ENCODE data around the gene TPK1.

DNA sequence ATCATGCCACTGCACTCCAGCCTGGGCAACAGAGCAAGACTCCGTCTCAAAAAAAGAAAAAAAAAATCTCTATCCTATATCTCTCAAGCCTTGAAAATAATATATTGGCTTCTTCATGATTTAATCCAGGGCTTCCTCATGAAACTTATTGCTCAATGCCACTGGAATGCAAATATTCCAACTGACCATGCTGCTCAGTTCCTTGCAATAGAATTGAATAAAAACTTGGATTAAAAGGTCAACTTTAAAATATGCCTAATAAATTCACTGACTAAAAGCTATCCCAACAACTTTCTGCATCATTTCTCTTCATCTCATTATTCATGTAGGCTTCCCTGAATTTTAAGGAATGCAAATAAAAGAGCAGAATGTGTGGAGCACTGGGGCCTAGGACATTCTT lies 390.3 kb downstream of the TPK1 start:
- no peak for TF ChIP-seq POLR2A (IDR thresholded peaks at IDR 0.05)
- TF ChIP-seq, protein P1, sequence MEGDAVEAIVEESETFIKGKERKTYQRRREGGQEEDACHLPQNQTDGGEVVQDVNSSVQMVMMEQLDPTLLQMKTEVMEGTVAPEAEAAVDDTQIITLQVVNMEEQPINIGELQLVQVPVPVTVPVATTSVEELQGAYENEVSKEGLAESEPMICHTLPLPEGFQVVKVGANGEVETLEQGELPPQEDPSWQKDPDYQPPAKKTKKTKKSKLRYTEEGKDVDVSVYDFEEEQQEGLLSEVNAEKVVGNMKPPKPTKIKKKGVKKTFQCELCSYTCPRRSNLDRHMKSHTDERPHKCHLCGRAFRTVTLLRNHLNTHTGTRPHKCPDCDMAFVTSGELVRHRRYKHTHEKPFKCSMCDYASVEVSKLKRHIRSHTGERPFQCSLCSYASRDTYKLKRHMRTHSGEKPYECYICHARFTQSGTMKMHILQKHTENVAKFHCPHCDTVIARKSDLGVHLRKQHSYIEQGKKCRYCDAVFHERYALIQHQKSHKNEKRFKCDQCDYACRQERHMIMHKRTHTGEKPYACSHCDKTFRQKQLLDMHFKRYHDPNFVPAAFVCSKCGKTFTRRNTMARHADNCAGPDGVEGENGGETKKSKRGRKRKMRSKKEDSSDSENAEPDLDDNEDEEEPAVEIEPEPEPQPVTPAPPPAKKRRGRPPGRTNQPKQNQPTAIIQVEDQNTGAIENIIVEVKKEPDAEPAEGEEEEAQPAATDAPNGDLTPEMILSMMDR (IDR thresholded peaks at IDR 0.05) = no peak

Measured in Peyer's patch (tissue), 4 donors.